DMS153 treated with DMSO at 0.1 percent for 48 hours (cell line): ENCODE data around the gene PLIN1.
"Not testable (repeated sequence)": the region's sequence is repeated elsewhere in the genome, so short reads cannot be mapped to it uniquely, and the experiment has no call there.

ENCODE experiments used
- DNase-seq: peaks from one replicate; lab custom pipeline; 2025; ENCODE audit not compliant: unreplicated experiment; lab: John Stamatoyannopoulos, UW

PLIN1 gene, protein sequence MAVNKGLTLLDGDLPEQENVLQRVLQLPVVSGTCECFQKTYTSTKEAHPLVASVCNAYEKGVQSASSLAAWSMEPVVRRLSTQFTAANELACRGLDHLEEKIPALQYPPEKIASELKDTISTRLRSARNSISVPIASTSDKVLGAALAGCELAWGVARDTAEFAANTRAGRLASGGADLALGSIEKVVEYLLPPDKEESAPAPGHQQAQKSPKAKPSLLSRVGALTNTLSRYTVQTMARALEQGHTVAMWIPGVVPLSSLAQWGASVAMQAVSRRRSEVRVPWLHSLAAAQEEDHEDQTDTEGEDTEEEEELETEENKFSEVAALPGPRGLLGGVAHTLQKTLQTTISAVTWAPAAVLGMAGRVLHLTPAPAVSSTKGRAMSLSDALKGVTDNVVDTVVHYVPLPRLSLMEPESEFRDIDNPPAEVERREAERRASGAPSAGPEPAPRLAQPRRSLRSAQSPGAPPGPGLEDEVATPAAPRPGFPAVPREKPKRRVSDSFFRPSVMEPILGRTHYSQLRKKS

DNA sequence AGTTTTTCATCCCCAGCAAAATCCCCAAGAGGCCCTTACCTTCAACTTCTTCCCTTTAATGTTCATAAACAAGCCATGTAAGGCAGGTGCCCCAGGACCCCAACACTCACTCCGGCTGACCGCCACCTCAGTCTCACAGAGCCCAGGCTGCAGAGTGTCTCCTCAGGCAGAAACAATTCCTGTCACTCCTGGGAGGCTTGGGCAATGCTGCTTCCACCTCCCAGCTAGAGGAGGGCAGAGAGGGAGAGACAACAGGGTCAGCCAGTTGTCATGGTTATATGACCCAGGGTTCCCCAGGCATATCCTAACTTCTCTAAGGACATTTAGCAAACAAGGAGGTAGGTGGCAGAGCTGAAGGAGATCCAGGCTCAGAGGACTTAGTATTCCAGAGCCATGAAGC is at the start of gene PLIN1:
Gene PLIN1, minus strand, starts transcription at position 156 of the 400 bp plus-strand sequence. CDS start 1,878 bp downstream, outside the sequence.
- DNase-seq = no peak

DNA sequence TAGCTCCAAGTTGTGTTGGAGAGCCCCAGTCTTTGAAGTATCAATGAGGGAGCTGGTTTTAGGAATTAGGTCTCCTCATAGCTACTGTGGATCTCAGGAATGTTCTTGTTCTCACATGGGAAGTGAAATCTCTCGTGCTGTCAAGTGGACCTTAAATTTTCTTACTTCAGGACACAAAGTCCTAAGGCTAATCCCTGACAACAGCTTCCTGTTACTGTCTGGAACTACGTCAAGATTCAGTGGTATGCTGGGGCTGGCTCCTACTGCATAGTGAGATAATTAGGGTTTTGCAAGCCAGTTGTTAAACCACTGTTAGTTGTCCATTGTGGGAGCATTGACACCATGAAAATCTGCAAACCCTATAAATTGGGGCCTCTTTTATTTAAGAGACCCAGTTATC is 49.1 kb upstream of the PLIN1 start:
- no peak for DNase-seq

DNA sequence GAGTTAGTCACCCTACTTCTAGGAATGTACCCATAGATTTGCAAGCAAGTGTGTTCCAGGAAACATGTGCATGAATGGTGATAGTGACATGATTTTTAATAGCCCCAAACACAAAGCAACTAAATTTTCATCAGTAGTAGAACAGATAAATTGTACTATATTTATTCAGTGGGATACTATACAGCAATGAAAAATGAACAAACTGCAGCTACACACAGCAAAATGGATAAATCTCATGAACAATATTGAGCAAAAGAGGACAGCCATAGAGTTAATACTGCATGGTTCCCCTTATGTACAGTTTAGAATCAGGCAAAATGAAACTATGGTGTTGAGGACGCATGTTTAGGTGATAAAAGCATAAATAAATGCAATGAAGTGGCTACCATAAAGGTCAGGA is 45.9 kb upstream of the PLIN1 start:
- no peak for DNase-seq

DNA sequence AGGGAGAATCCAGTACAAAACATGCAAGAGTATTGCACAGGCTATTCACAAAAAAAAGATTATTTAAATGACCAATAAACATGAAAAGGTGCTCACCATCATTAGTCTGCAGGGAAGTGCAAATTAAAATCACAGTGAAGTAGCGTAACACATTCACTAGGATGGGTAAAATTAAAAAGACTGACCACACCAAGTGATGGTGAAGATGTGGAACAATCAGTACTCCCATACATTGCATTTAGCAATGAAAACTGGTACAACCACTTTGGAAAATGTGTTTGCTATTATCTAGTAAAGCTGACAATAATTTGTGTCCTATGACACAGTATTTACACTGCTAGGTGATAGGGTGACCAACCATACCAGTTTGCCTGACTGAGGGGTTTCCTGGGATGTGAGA is 45.5 kb upstream of the PLIN1 start:
- no peak for DNase-seq

DNA sequence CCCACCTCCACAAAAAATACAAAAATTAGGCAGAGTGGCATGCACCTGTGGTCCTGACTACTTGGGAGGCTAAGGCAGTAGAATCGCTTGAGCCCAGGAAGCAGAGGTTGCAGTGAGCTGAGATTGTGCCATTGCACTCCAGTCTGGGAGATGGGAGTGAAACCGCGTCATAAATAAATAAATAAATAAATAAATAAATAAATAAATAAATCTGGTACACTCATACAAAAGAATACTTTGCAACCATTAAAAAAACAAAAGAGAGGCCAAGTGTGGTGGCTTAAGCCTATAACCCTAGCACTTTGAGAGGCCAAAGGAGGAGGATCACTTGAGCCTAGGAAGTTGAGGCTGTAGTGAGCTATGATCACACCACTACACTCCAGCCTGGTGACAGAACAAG is 43.9 kb upstream of the PLIN1 start:
- DNase-seq = no peak

DNA sequence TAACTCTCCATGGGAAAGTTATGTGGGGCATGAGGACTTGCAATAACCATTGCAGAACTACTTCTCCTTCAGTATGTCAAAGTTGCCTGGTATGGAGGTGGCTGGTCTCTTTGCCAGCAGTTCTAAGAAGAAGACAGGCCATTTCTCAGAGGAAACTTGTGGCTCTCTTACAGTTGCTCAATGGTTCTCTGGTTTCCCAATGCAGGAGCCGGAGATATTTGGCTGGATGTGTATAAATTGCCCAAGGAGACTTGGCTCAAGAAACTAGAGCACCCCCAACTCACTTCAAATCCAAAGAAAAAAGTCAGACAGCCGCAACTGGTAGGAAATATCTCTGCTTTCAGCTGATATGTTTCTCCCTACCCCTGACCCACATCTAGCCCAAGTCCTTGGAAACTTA is 35.6 kb upstream of the PLIN1 start:
- DNase-seq = no peak

DNA sequence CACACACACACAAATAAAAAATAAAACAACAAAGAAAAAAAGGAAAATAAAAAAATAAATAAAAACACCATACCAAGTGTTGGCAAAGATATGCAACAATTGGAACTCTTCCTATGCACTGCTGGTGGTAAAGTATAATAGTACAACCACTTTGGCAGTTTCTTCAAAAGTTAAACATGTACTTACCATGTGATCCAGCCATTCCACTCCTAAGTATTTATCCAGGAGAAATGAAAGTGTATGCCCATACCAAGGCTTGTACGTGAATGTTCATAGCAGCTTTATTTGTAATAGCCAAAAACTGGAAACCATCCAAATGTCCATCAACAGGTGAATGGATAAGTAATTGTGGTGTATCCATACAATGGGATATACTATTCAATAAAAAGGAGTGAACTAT is 28.4 kb upstream of the PLIN1 start:
- no peak for DNase-seq

DNA sequence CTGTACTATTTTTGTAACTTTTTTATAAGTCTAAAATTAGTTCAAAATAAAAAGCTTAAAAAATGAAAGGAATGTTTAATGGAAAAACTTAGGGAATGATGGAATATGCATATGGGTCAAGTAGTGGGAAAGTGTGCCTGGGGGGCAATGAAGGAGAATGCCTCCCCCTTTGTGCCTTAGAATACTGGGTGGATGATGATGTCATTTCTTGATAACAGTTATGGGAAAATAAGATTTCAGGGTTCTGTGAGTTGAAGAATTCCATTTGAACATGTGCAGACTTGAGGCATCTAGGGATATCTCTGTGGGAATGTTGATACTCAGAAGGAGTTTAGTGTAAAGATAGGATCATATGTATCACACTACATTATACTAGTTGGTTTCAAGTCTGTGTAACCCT is 25.2 kb upstream of the PLIN1 start:
- no peak for DNase-seq

DNA sequence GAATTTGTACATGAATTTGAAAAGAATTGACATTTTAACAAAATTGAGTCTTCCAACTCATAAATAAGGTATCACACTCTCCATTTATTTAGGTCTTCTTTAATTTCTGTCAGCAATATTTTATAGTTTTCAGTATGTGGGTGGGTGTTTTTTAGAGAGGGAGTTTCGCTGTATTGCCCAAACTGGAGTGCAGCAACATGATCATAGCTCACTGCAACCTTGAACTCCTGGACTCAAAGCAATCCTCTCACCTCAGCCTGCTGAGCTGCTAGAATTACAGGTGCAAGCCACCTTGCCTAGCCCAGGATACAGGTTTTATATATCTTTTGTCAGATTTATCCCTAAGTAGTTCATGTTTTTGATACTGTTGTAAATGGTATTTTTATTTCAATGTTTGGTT is 16.0 kb upstream of the PLIN1 start:
- DNase-seq = no peak

DNA sequence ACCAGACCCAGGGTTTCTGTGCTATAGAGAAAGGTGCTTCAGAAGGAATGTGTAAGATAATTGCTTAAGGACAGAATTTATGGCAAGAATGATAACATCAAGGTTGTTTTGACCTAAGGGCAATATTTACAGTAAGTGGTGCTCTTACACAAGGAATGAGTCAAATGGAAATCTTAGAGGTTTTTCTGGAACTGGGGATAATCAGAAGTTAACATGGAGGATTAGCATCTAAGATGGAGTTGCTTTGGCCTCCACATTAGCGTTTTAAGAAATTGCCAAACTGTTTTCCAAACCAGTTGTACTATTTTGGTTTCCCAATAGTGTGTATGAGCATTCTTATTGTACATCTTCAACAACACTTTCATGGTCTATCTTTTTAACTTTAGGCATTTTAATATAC is 14.5 kb upstream of the PLIN1 start:
- DNase-seq = no peak

DNA sequence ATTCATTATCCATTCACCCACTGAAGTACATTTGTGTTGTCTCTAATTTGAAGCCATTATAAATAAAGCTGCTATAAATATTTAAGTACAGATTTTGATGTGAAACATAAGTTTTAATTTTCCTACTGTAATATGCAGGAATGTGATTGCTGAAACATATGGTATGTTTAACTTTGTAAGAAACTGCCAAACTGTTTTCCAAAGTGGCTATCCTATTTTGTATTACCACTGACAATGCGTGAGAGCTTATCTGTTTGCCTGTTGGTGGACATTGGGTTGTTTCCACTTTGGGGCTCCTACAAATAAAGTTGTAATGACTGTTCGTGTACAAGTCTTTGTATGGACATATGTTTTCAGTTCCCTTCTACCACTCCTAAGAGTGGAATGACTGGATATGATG is 13.9 kb upstream of the PLIN1 start:
- DNase-seq = no peak

DNA sequence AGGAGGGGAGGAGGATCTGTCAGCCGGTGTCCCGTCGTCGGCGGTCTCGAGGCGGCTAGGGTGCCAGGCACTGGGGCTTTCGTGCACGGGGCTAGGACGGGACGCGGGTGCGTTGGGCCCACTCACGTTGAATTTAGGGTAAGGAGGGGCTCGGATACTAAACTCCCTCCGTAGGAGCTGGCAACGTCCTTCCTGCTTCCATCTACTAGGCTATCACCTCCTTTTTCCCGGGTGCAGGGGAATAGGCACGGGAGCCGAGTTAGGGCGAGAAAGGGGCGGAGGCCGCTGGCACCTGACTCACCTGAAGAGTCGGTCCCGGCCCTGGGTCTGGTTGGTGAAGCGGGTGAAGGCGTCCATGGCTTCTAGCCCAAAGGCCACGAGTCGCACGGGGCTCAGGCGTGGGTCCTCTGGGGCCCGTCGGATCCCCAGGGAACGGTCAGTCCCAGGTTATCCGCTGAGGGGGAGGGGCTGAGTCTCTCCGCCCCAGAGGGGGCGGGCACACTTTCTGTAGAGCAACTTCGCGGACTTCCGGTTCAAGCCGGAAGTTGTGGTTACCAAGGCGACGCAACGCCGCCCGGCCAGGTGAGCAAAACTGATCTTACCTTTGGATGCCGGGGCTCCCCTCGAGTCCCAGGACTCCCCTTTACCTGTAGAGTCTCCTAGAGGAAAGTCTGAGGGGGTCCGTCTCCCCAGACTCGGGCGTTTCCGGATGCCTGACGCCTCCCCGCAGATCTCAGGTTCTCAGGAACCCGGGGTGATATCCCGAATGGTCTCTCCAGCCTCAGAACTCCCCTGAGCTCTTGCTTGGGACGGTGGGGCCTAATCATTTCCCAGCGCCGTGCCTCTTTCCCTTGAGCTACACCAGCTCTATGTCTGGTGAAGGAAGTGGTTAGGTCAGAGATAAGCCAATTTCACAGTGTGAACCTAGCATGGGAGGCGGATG is 11.4 kb upstream of the PLIN1 start, which contains the start of the genes PEX11A and WDR93:
Gene PEX11A, minus strand, starts transcription at position 479 of the 943 bp plus-strand sequence. Its CDS starts 122 bp downstream, at position 357.
Gene WDR93, plus strand, starts transcription at position 536 of the 943 bp plus-strand sequence. CDS start 10,936 bp downstream, outside the sequence.
- peak; percentile 37 for DNase-seq

DNA sequence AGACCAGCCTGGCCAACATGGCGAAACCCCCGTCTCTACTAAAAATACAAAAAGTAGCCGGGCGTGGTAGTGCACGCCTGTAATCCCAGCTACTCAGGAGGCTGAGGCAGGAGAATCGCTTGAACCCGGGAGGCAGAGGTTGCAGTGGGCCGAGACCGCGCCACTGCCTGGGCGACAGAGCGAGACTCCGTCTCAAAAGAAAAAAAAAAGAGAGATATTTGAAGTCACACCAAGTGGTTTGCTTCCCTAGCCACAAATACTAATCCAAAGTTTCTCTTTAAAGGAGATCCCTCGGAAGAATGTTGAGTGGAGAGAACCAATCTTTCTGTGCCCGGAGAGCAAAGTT is 10.7 kb upstream of the PLIN1 start:
- not testable (repeated sequence) for DNase-seq

DNA sequence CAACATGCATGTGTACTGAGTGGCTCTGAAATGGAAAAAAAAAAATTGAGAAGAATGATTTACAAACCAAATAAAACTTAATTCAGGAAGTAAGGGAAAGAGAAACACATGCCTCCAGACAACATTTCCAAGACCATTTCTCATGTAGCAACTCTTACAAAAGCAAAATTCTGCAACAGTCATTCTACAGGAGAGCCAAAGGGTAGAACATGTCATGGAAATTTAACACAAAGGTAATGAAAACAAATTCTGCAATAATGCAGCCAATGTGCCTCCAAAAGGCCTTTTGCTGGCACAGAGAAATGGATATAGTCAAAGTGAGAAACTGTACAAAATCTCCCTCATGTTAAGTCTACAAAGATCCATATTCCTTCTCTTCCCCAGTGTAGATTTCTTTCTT is 7.4 kb upstream of the PLIN1 start:
- DNase-seq = no peak

DNA sequence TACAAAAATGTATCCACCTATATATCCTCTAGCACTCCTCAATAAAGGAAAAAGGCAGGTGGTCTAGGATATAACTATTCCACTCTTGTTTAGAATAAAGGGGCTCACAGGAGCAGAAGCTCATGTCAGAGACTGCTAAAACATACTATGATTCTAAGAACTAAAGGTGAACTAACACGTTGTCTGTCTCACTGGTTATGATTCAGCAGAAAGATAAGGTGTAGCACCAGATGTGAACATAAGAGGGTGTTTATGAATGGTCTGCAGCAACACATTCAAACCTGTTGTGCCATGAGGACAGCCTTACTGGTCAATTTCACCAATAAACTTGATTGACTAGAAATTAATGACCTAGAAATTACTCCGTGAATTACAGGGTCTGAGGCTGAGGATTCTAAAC is 6.8 kb upstream of the PLIN1 start:
- DNase-seq = no peak

DNA sequence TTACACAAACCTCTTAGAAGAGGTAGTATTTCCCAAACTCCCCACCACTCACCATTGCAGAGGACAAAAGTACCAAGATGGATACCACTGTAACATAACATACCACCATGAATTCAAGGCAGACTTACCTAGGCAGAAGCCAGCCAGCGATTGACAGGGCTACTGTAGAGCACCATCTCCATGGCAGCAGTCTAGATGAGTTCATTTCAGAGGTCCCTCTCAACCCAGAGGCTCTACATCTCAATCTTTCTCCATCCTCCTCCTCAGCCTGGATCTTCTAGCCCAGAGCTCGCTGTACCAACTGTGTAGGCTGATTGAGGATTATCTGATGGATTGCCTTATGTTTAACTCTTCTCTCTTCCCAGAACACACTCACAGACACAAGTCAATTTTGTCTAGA is 2.0 kb upstream of the PLIN1 start:
- no peak for DNase-seq

DNA sequence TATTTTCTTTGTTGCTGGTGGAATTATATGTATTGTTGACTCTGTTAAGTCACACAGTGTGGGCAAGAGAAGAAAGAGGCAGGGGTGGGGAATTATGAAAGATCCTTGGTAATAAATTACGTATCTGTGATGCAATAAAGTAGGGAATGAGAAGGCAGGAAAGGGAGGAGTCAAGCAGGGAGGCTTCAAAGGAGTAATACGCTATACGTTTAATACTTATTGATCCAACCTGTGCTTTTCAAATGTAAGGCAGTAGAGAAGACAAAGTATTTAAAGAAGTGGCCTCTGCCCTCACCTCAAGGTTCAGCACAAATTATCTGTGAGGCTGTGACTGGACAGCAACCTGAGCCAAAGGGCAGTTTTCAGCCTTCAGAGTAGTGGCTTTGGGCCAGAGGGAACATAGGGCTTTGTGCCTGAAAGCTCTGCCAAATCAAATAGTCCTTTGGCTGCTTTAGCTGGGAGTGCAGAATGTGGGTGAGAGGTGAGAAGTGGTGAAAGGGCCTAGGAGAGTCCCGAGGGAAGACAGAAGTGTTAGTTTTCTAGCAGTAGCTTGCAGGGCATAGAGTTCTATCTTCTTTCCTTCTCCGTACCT is 1.2 kb upstream of the PLIN1 start:
- no peak for DNase-seq

DNA sequence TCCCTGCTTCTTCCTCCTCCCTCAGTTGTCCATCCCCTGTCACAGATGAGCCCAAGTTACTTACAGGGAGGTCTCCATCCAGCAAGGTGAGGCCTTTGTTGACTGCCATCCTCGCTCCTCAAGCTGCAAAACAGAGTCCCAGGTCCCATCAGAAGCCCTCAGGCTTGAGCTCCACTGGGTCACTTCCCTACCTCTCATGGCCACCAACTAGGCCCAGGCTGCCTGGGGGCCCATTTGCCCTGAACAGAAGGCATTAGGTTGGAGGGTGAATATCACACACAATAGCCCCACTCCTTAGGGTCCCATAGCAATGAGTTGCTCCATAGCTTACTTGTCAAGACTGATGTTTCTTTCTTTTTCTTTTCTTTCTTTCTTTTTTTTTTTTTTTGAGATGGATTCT is 1.8 kb downstream of the PLIN1 start:
- no peak for DNase-seq

DNA sequence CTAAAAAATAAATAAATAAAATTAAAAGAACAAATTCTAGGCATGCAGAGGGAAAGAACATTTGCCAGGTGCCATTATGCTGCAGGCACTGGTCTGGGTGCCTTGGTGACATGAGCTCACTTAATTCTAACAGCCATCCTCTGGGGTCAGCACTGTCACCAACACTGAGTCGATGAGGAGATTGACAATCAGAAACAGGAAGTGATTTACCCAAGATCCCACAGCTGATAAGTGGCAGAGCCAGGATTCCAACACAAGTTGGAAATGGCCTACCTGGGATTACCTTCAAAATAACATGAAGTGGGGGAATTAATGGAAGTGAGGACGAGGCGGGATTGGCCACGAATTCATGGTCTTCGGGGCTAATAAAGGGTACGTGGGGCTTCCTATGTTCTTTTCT is 3.6 kb downstream of the PLIN1 start:
- DNase-seq = no peak

DNA sequence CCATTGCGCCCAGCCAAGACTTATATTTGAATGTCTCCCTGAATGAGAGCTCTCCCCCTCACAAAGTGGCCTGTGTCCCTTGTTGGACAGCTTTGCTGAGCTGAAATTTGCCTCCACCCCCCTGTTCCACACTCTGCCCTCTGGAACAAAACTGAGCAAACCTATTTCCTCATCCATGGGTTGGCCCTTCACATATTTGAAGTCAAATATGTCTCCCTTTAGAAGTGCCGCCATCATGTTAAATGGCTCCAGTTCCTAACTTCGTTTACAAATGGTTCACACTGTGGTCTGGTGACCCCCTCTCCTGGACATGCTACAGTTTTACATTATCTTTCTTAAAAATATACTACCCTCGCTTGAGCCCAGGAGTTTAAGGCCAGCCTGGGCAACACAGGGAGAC is 4.6 kb downstream of the PLIN1 start:
- no peak for DNase-seq

DNA sequence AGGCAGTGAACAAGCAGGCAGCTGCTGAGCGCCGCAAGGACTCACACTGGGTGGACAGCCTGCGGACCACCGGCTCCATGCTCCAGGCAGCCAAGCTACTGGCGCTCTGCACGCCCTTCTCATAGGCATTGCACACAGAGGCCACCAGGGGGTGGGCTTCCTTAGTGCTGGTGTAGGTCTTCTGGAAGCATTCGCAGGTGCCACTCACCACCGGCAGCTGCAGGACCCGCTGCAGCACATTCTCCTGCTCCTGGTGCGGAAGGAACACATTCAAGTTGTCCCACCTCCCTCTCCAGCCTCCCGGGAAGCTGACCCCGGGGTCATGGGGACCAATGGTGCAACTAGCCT is 6.0 kb downstream of the PLIN1 start:
- DNase-seq = no peak
